Stomach (tissue), 9 donors: ENCODE data around the gene PGBD5. TPM values are rescaled to one million over a fixed set of nuclear protein-coding genes. Genes with fewer than 3 reads are reported as not detected.

Experiments used
- DNase-seq, 2 donors: peaks; one replicate each; pipeline versions ENCODE4 v3.0.0 to v3.0.0-alpha.2; 2013 to 2019
- H3K27ac ChIP-seq, 5 donors: fragments of 200-600 bp in 4 of 5; sonication (generic) in 4 of 5; one replicate each; pipeline ENCODE4 v1.5.1; 2013 to 2019; ENCODE audit warnings: mild to moderate bottlenecking in 1 of 5, moderate library complexity in 1 of 5
- H3K27me3 ChIP-seq, 3 donors: fragments of 200-600 bp; sonication (generic); one replicate each; pipeline ENCODE4 v1.5.1; 2017 to 2019; ENCODE audit warnings: mixed run types in 1 of 3
- H3K36me3 ChIP-seq, 4 donors: fragments of 200-600 bp; sonication (generic); 1 replicate in 3 of 4; 2 replicates in 1 of 4; pipeline ENCODE4 v1.5.1; 2016 to 2019
- H3K4me1 ChIP-seq, 4 donors: fragments of 200-600 bp; sonication (generic); one replicate each; pipeline ENCODE4 v1.5.1; 2016 to 2019
- H3K4me3 ChIP-seq, 4 donors: fragments of 200-600 bp; sonication (generic) in 3 of 4; one replicate each; pipeline ENCODE4 v1.5.1; 2016 to 2019; ENCODE audit warnings: mild to moderate bottlenecking in 1 of 4
- H3K9me3 ChIP-seq, 4 donors: fragments of 200-600 bp; sonication (generic); one replicate each; pipeline ENCODE4 v1.5.1; 2016 to 2019
- CTCF ChIP-seq, 7 experiments: fragments of 450-650 bp in 4 of 7; fragments of 200-600 bp in 3 of 7; sonication (generic) in 3 of 7; IDR thresholded peaks; one replicate each; pipeline ENCODE4 v1.5.1; 2016 to 2019; ENCODE audit warnings: antibody characterized with exemption in 7 of 7, control low read depth in 2 of 7, mild to moderate bottlenecking in 1 of 7
- EP300 ChIP-seq: sonication (generic); formaldehyde crosslinking; IDR thresholded peaks from one replicate; pipeline ENCODE4 v1.6.1; 2017; ENCODE audit warnings: antibody characterized with exemption
- POLR2A ChIP-seq, 4 donors: fragments of 450-650 bp; IDR thresholded peaks; one replicate each; pipeline ENCODE4 v1.6.1; 2016; ENCODE audit warnings: antibody characterized with exemption in 4 of 4, control low read depth in 2 of 4, mild to moderate bottlenecking in 1 of 4, moderate library complexity in 1 of 4
- POLR2AphosphoS5 ChIP-seq, 3 donors: sonication (generic); formaldehyde crosslinking; IDR thresholded peaks; one replicate each; pipeline ENCODE4 v1.6.1; 2016; ENCODE audit warnings: antibody characterized with exemption in 3 of 3
- WGBS, 5 donors: extraction: QIAGEN DNeasy Blood & Tissue Kit in 3 of 5; methylation state at CpG; one replicate each; pipeline versions ENCODE4 v1.1.5 to v1.1.7; 2013 to 2018; 5-methylcytosine and 5-hydroxymethylcytosine counted together
- intact Hi-C: fragments of 100-400 bp; cut with DNase I; formaldehyde crosslinking; loops from one replicate; pipeline ENCODE4 v1.15.1; 2023; ENCODE audit warnings: low total_unique reads
- polyA plus RNA-seq, 3 donors: library from polyadenylated mRNA; stranded (reverse); fragments of 200-250 nt; gene quantifications; one replicate each; pipeline ENCODE4 v1.2.3, GENCODE V29; 2013
- total RNA-seq, 5 donors: library from RNA; depleted of rRNA; stranded (reverse); fragments of >200 nt; gene quantifications; one replicate each; pipeline versions ENCODE4 v1.1.0 to v1.2.3, GENCODE V29; 2014 to 2016
- donor health status: healthy with polysubstance abuse.
- donor health status: Bipolar disorder and iron deficiency.
- donor health status: healthy.

Gene PGBD5
- total and polyA plus RNA-seq, 8 donors: under 0.01 to 1.2 (median 0.34) TPM

- H3K27me3 ChIP-seq: no peaks in the 10 kb centered on the region
- no peaks in the 10 kb centered on the region for H3K36me3 ChIP-seq
- H3K4me3 ChIP-seq: no peak overlapping the region
- DNase-seq: no peak
- H3K4me1 ChIP-seq: no peaks in the 10 kb centered on the region
- 85 to 93% (median 90%) methylated on average over 7 of the region's 7 CpGs for WGBS, 5 donors
- TF ChIP-seq POLR2A (IDR thresholded peaks at IDR 0.05) (no peak), CTCF (IDR thresholded peaks at IDR 0.05) (no peak), EP300 (no peak), POLR2AphosphoS5 (IDR thresholded peaks at IDR 0.05) (no peak)
- no peak overlapping the region for H3K27ac ChIP-seq
- intact Hi-C loops: no loop called here
- no peaks in the 10 kb centered on the region for H3K9me3 ChIP-seq
These were observed 97.7 kb downstream of the PGBD5 start for GRCh38 chr1:230328342-230329015.

GRCh38 chr1:230327892-230328284 is 98.2 kb downstream of the PGBD5 start:
- Histone ChIP-seq H3K27ac (no peak overlapping the region), H3K4me1 (no peaks in the 10 kb centered on the region), H3K9me3 (no peaks in the 10 kb centered on the region), H3K27me3 (no peaks in the 10 kb centered on the region), H3K36me3 (no peaks in the 10 kb centered on the region), H3K4me3 (no peak overlapping the region)
- TF ChIP-seq EP300: no peak
- no peak for TF ChIP-seq POLR2A (IDR thresholded peaks at IDR 0.05)
- no peak for TF ChIP-seq POLR2AphosphoS5 (IDR thresholded peaks at IDR 0.05)
- TF ChIP-seq CTCF (IDR thresholded peaks at IDR 0.05): no peak
- DNase-seq: no peak
- intact Hi-C loops: no loop called here
- WGBS, 5 donors: 84 to 92% (median 88%) methylated on average over 9 of the region's 9 CpGs

GRCh38 chr1:230326971-230327891 is 98.9 kb downstream of the PGBD5 start:
- intact Hi-C loops: no loop called here
- DNase-seq: no peak
- no peak overlapping the region for H3K4me3 ChIP-seq
- H3K9me3 ChIP-seq: no peaks in the 10 kb centered on the region
- no peaks in the 10 kb centered on the region for H3K36me3 ChIP-seq
- TF ChIP-seq POLR2AphosphoS5 (IDR thresholded peaks at IDR 0.05) (no peak), EP300 (no peak), CTCF (IDR thresholded peaks at IDR 0.05) (no peak), POLR2A (IDR thresholded peaks at IDR 0.05) (no peak)
- WGBS, 5 donors: 80 to 87% (median 86%) methylated on average over 31 of the region's 31 CpGs
- no peak overlapping the region for H3K27ac ChIP-seq
- H3K27me3 ChIP-seq: no peaks in the 10 kb centered on the region
- H3K4me1 ChIP-seq: no peaks in the 10 kb centered on the region

GRCh38 chr1:230323686-230324085 is 102.4 kb downstream of the PGBD5 start:
- no peak overlapping the region for H3K4me3 ChIP-seq
- no peak overlapping the region for H3K27ac ChIP-seq
- no peaks in the 10 kb centered on the region for H3K36me3 ChIP-seq
- TF ChIP-seq CTCF (IDR thresholded peaks at IDR 0.05): no peak
- TF ChIP-seq POLR2A (IDR thresholded peaks at IDR 0.05): no peak
- no peak for TF ChIP-seq EP300
- no peak for TF ChIP-seq POLR2AphosphoS5 (IDR thresholded peaks at IDR 0.05)
- H3K4me1 ChIP-seq: no peaks in the 10 kb centered on the region
- WGBS, 5 donors: 87 to 96% (median 90%) methylated on average over 6 to 9 of the region's 9 CpGs
- H3K9me3 ChIP-seq: no peaks in the 10 kb centered on the region
- intact Hi-C loops: no loop called here
- peaks cover 0 to 8% (median 0%) of the 10 kb centered on the region in 3 donors for H3K27me3 ChIP-seq
- no peak for DNase-seq
